GM12874 (cell line): ENCODE data around the gene STK24.

Experiments
- CTCF ChIP-seq: IDR thresholded peaks from 2 replicates; pipeline ENCODE4 v1.5.1; 2011; ENCODE audit warnings: low read depth, mild to moderate bottlenecking, control low read depth, low read length, moderate library complexity; ENCODE audit not compliant: insufficient read depth

The STK24 gene

GRCh38 chr13:98565726-98566565 is 11.0 kb downstream of the STK24 start:
- TF ChIP-seq CTCF = no peak

GRCh38 chr13:98564204-98564603 is 12.7 kb downstream of the STK24 start:
- TF ChIP-seq CTCF = no peak

GRCh38 chr13:98563071-98563470 is 13.8 kb downstream of the STK24 start:
- no peak for TF ChIP-seq CTCF

GRCh38 chr13:98559169-98559568 is 17.7 kb downstream of the STK24 start:
- TF ChIP-seq CTCF = no peak

GRCh38 chr13:98557937-98558792 is 18.7 kb downstream of the STK24 start:
- TF ChIP-seq CTCF = no peak

- TF ChIP-seq CTCF = no peak
Measured at GRCh38 chr13:98556968-98557631, 19.8 kb downstream of the STK24 start.
